Adipose tissue (tissue), 3 donors: ENCODE results near the gene SCAF4. TPM values are rescaled to one million over a fixed set of nuclear protein-coding genes. Genes with fewer than 3 reads are reported as not detected.
"Not testable (repeated sequence)": the region's sequence is repeated elsewhere in the genome, so short reads cannot be mapped to it uniquely, and the experiment has no call there.

Source experiments
- H3K27ac ChIP-seq: one replicate; pipeline ENCODE4 v1.5.1; 2013; ENCODE audit warnings: low read depth, low read length
- WGBS, 3 donors: extraction: QIAGEN DNeasy Blood & Tissue Kit; methylation state at CpG; one replicate each; pipeline ENCODE4 v1.1.7; 2013; 5-methylcytosine and 5-hydroxymethylcytosine counted together
- polyA plus RNA-seq, 3 donors: library from polyadenylated mRNA; stranded (reverse); fragments of 200-250 nt; gene quantifications; one replicate each; pipeline ENCODE4 v1.2.3, GENCODE V29; 2013
- donor health status: healthy with polysubstance abuse.
- donor health status: Bipolar disorder and iron deficiency.
- donor health status: healthy.

SCAF4 gene
- polyA plus RNA-seq, 3 donors, result 6.0 to 15.6 (median 10.9) TPM

DNA sequence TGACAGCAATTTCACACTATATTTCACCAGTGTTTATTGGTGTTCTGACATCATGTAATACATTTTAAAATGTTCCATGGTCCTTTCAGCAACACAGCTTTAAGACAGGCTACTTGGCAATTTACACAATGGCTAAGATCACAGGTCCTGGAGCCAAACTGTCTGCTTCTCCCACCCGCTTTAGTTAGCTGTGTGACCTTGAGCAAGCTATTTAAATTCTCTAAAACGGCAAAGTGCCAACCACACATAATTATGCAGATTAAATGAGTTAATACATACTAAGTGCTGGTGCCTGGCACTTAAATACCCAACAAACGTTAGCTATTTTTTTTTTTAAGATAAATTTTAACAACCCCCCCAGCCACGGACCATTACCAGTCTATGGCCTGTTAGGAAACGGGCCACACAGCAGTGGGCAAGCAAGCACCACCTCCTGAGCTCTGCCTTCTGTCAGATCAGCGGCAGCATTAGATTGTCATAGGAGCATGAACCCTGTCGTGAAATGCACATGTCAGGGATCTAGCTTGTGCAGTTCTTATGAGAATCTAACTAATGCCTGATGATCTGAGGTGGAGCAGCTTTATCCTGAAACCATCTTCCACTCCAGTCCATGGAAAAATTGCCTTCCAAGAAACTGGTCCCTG lies 45.5 kb downstream of the SCAF4 start:
- 48 to 87% (median 85%) methylated on average over 7 of the region's 7 CpGs for WGBS, 3 donors
- H3K27ac ChIP-seq, result no peak overlapping the region

- 95 to 96% (median 95%) methylated on average over 7 of the region's 7 CpGs for WGBS, 3 donors
- H3K27ac ChIP-seq, result no peak overlapping the region
Measured at GRCh38 chr21:31684918-31685317, 47.0 kb downstream of the SCAF4 start.

DNA sequence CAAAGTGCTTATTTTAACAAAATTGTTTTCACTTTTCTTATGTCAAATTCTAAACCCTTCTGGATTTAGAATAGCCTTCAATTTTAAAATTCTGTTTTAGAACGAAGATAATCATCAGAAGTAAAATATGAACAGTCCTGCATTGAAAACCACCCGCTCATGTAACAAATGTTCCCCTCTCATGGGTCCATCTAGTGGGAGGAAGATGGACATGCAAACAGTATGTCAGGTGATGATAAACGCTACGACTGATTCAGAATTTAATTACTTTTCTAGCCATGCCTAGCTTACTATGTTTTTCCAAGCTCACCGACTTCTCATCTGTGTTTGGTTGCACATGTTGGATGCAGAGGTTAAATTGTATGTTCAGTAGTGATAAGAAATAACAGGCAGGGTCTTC lies 48.9 kb downstream of the SCAF4 start:
- 88 to 94% (median 91%) methylated on average over 5 of the region's 5 CpGs for WGBS, 3 donors

DNA sequence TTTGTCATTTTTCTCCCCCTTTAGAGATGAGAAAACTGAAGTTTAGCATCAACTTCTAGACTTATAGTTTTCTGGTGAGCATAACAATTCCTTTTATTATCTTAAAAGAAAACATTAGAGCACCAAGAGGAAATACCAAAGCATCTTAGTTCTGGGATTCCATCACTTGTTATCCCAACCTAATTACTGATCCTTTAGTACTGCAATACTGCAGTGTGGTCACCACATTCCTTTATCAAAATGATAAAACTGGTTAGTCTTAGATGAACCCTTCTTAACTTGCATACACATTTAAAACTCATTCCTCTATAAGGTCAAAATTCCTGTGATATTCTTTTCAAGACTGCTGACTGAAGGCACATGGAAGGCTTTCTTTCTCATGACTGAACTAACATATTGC lies 49.3 kb downstream of the SCAF4 start:
- no peak overlapping the region for H3K27ac ChIP-seq

More for the DNA sequence above, 48.9 kb downstream of the SCAF4 start:
- H3K27ac ChIP-seq, result no peak overlapping the region

DNA sequence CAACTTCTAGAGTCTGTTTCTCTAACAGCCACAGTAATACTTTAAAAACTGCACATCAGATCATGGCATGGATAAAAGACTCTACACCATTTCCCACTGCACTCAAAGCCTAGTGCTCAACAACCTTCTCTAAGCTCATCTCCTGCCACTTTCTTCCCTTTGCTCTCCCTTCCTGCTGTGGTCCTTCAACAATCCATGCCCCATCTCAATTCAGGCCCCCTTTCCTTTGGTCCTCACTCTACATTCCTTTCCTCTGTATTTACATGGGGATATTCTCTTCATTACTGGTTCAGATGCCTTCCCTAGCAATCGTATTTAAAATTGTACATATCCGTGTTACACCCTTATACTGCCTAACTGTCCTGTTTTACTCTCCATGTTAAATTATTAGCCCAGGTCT lies 53.4 kb downstream of the SCAF4 start:
- WGBS, 3 donors, result 70 to 97% (median 97%) methylated on average over 2 of the region's 2 CpGs
- no peak overlapping the region for H3K27ac ChIP-seq

DNA sequence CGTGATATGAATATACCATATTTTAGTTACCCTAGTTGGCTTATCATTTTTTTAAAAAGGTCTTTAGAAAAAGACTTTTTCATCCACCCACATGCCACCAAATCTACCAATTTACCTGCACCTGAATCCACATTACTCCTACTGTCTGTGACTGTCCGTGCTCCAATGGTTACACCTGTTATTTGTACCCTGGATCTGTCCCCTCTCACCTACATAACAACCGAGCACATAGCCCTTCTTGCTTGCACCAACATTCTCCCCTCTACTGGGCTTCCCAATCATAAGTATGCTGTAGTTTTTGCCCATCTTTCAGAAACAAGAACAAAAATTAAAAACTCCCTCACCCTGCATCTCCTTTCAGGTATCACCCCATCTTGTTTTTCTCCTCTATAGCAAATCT lies 54.9 kb downstream of the SCAF4 start:
- H3K27ac ChIP-seq, result no peak overlapping the region
- WGBS, 3 donors, result 96 to 99% (median 98%) methylated on average over 3 of the region's 3 CpGs

DNA sequence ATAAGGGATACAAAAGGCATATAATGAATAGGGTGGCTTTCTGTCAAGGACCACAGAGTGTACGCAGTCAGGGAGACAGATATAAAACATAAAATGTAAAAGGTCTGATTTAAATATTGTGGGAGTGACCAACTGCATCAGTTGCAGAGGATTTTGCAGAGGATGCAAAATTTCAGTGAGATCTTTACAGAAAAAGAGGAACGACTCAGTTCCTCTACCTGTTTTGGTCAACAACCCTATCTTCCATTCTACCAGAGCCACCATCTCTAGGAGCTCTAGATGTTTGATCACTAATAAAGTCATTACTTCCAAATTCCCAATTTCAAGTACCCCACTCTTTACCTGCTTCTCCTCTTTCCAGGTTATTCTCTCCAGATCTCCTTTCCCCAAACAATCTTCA lies 56.0 kb downstream of the SCAF4 start:
- WGBS, 3 donors, result 81 to 97% (median 92%) methylated on average over 2 of the region's 2 CpGs
- no peak overlapping the region for H3K27ac ChIP-seq

DNA sequence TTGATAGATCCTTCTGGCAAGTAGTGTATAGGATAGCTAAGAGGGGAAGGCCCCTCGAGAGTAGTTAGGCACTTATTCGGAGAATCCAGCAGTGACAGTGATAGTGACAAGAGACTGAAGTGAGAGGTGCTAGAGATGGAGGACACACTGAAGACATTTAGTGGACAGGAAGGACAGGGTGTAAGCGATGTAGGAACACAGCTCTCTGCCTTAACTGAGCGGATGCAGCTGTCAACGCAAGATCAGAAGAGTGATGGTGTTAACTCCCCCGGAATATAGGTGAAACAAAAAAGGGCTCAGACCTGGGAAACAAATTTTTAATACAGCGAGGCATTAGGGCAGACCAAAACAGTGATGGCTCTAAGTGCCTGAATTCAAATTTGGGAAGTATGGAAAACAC lies 56.6 kb downstream of the SCAF4 start:
- no peak overlapping the region for H3K27ac ChIP-seq
- WGBS, 3 donors, result 88 to 97% (median 93%) methylated on average over 7 of the region's 7 CpGs

- WGBS, 3 donors, result 55 to 87% (median 84%) methylated on average over 3 of the region's 3 CpGs
Measured at GRCh38 chr21:31673321-31673912, 58.5 kb downstream of the SCAF4 start.

DNA sequence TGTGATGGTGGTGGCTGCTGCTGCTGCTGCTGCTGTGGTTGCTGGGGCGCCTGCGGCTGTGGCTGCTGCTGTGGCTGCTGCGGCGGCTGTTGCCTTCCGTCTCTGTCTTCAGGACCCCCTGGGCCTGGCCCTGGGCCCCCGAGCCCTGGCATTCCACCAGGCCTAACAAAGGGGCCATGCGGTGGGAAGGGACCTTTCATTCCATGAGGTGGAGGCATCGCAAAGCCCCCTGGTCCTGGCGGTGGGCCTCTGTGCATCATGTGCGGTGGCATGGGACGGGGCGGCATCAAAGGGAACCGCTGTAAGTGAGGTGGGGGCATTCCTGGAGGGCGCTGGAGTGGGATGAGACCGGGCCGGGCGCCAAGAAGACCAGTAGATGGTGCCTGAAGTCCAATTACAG lies 60.0 kb downstream of the SCAF4 start:
- no peak overlapping the region for H3K27ac ChIP-seq
- 95 to 97% (median 95%) methylated on average over 17 of the region's 17 CpGs for WGBS, 3 donors

More at GRCh38 chr21:31673321-31673912, 58.5 kb downstream of the SCAF4 start:
- no peak overlapping the region for H3K27ac ChIP-seq

DNA sequence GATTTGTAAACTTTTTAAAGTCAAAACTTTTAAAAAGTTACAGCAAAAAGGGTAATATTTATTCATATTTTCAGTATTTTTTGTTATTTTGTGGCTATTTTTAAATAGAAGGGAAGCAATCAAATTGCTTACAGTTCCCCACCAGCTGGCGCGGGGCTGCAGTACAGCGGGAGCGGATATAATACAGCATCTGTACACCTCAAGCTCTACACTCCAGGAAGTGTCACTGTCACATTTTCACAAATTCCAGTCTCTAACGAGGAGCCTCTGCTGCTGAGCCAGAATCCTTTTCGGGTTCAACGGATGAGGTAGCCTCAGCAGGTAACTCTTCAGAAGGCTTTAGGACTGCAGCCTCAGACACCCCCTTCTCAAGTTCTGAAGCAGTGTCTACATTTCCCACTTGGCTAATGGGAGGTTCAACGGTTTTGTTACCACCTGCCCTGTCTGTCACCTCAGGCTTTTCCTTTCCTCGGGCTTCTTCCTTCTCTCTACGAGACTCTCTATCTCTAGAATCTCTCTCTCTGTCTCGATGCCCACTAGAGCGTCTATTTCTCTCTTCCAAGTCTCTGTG lies 60.7 kb downstream of the SCAF4 start:
- no peak overlapping the region for H3K27ac ChIP-seq
- WGBS, 3 donors, result 87 to 90% (median 90%) methylated on average over 12 of the region's 12 CpGs

GRCh38 chr21:31670070-31670469 lies 61.8 kb downstream of the SCAF4 start:
- WGBS, 3 donors, result 66 to 76% (median 74%) methylated on average over 6 of the region's 6 CpGs
- H3K27ac ChIP-seq, result no peak overlapping the region

DNA sequence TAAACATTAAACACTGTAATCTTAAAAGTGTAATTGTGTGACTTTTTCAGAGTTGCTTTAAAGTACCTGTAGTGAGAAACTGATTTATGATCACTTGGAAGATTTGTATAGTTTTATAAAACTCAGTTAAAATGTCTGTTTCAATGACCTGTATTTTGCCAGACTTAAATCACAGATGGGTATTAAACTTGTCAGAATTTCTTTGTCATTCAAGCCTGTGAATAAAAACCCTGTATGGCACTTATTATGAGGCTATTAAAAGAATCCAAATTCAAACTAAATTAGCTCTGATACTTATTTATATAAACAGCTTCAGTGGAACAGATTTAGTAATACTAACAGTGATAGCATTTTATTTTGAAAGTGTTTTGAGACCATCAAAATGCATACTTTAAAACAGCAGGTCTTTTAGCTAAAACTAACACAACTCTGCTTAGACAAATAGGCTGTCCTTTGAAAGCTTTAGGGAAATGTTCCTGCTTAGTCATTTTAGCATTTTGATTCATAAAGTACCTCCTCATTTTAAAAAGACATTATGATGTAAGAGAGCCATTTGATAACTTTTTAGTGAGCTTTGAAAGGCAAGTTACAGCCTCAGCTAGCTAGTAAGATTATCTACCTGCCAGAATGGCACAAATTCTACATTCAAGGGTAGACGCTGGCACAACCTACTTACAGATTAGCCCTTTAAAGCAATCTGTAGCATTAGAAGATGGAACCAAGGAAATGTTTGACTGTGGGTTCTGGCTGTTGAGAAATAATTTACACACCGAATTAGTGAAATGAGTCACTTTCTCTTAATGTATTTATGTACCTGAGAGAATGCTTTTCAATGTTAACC lies 63.0 kb downstream of the SCAF4 start:
- WGBS, 3 donors, result 73 to 84% (median 76%) methylated on average over 2 of the region's 2 CpGs
- no peak overlapping the region for H3K27ac ChIP-seq

DNA sequence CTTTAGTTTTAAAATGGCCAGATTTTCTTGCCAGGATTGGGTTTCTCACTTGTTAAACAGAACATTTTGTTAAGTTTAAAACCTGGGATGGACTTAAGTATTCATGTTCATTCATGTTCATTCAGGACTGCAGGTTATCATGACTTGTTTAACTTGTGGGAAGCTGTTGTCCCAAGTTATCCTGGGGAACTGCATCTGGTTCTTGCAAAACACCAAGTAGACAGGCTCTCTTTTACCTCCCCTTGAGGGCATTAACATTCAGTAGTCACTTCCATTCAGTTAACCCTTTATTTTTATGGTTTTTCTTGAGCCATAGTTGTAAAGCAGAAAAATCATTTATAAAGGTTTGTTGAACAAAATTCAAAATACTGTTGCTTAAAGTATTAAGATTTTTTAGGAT lies 64.3 kb downstream of the SCAF4 start:
- no peak overlapping the region for H3K27ac ChIP-seq

GRCh38 chr21:31667132-31667531 lies 64.8 kb downstream of the SCAF4 start:
- no peak overlapping the region for H3K27ac ChIP-seq
- WGBS, 3 donors, result 71 to 89% (median 76%) methylated on average over 5 of the region's 5 CpGs

DNA sequence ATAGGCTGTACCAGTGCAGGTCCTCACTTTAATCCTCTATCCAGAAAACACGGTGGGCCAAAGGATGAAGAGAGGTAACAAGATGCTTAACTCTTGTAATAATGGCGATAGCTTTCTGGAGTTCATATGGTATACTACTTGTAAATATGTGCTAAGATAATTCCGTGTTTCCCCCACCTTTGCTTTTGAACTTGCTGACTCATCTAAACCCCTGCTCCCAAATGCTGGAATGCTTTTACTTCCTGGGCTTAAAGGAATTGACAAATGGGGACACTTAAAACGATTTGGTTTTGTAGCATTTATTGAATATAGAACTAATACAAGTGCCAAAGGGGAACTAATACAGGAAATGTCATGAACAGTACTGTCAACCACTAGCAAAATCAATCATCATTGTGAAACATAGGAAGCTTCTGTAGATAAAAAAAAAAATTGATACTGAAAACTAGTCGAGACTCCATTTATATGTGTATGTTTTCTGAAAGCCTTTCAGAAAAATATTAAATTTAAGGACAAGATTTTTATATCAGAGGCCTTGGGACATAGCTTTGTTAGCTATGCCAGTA lies 65.4 kb downstream of the SCAF4 start:
- 58 to 68% (median 64%) methylated on average over 5 of the region's 5 CpGs for WGBS, 3 donors
- no peak overlapping the region for H3K27ac ChIP-seq

DNA sequence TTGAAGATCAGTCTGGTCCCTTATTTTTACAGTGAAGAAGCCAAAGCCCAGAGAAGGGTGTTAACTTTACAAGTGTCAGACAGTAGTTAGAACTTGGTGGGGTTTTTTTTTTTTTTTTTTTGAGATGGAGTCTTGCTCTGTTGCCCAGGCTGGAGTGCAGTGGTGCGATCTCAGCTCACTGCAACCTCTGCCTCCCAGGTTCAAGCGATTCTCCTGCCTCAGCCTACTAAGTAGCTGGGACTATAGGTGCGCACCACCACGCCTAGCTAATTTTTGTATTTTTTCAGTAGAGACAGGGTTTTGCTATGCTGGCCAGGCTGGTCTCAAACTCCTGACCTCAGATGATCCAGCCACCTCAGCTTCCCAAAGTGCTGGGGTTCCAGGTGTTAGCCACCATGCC lies 66.0 kb downstream of the SCAF4 start:
- 95 to 100% (median 97%) methylated on average over 3 to 4 of the region's 4 CpGs for WGBS, 3 donors
- not testable (repeated sequence) for H3K27ac ChIP-seq

GRCh38 chr21:31665397-31665796 lies 66.5 kb downstream of the SCAF4 start:
- WGBS, 3 donors, result 43 to 68% (median 53%) methylated on average over 8 of the region's 8 CpGs
- H3K27ac ChIP-seq, result no peak overlapping the region
